ENCODE results near the gene SYNPR. TPM values are rescaled to one million over a fixed set of nuclear protein-coding genes. Genes with fewer than 3 reads are reported as not detected.

The SYNPR gene
- total RNA-seq, 4 donors from 2014 or later = 0.11 to 0.63 (median 0.13) TPM; not detected in 1

DNA sequence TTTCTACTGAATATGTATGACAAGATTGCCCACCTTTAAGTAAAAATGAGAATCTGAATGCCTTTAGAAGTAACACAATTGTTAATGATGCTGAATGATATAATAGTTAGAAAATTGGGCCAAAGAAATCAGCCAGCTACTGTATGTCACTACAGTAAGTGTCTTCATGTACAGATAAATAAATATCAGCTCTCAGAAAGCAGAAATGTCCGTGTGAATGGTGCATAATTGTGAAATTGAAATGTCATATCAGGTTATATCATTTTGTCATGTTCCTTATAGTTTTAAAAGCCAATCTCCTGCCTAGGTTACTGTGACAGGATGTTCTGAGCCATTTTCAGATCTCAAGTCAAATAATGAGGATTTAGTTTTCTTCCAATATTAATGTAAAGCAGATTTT, 283.8 kb downstream of the SYNPR start:
- 50 to 52% methylated on average over 1 of the region's 1 CpG for WGBS, 2 donors
- H3K27me3 ChIP-seq = no peaks in the 10 kb centered on the region
- no peaks in the 10 kb centered on the region for H3K4me1 ChIP-seq
- DNase-seq = no peak
- intact Hi-C loops (cut with DNase I) = no loop called here
- H3K4me3 ChIP-seq (replicated peaks in 1 of 3) = no peak overlapping the region
- TF ChIP-seq POLR2A (IDR thresholded peaks at IDR 0.05) = no peak
- TF ChIP-seq, protein P1, sequence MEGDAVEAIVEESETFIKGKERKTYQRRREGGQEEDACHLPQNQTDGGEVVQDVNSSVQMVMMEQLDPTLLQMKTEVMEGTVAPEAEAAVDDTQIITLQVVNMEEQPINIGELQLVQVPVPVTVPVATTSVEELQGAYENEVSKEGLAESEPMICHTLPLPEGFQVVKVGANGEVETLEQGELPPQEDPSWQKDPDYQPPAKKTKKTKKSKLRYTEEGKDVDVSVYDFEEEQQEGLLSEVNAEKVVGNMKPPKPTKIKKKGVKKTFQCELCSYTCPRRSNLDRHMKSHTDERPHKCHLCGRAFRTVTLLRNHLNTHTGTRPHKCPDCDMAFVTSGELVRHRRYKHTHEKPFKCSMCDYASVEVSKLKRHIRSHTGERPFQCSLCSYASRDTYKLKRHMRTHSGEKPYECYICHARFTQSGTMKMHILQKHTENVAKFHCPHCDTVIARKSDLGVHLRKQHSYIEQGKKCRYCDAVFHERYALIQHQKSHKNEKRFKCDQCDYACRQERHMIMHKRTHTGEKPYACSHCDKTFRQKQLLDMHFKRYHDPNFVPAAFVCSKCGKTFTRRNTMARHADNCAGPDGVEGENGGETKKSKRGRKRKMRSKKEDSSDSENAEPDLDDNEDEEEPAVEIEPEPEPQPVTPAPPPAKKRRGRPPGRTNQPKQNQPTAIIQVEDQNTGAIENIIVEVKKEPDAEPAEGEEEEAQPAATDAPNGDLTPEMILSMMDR (IDR thresholded peaks at IDR 0.05) = no peak
- H3K27ac ChIP-seq = no peak overlapping the region
- no peaks in the 10 kb centered on the region for H3K36me3 ChIP-seq
- H3K9me3 ChIP-seq = no peaks in the 10 kb centered on the region

DNA sequence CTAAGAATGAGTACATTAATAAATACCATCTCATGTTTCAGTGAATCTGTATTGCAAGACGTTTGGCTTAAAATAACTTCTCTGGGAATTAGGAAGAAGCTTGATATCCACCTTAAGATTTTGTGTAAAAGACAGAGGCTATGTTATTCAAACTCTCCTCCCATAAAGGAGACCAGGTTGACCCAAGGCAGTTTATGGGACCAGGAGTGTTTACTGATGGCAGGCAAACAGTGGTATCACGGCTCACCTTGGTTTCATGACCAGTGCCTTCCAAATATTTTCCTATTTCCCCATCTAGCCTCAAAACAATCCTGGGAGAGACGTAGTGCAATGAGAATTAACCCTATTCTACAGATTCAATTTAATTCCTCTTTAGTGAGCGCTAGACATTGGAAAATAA, 284.2 kb downstream of the SYNPR start:
- no peak overlapping the region for H3K27ac ChIP-seq

DNA sequence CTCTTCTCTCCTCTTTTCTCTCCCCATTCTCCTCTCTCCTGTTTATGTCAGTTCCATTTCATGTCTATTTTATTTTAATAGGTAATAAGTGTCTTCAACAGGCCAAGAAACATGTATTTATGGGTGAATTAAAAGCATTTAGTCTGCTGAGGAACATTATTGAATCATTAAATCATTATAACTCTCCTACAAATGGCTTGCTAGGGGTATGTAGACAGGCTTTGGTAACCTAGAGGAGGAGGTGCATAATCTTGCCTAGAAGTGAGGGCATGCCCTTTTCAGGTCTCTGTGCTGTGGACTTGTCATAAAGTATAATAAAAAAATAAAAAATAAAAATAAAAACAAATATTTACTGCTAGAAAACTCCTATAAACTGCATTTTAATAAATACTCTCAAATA, 285.5 kb downstream of the SYNPR start:
- Histone ChIP-seq H3K4me1 (no peaks in the 10 kb centered on the region), H3K36me3 (no peaks in the 10 kb centered on the region), H3K9me3 (no peaks in the 10 kb centered on the region), H3K27ac (no peak overlapping the region), H3K4me3 (replicated peaks in 1 of 3) (no peak overlapping the region), H3K27me3 (no peaks in the 10 kb centered on the region)
- TF ChIP-seq, protein P1 (IDR thresholded peaks at IDR 0.05) = no peak
- no peak for TF ChIP-seq POLR2A (IDR thresholded peaks at IDR 0.05)
- DNase-seq = no peak
- intact Hi-C loops (cut with DNase I) = no loop called here

More for the DNA sequence above, 284.2 kb downstream of the SYNPR start:
- Histone ChIP-seq H3K36me3 (no peaks in the 10 kb centered on the region), H3K4me1 (no peaks in the 10 kb centered on the region), H3K9me3 (no peaks in the 10 kb centered on the region), H3K27me3 (no peaks in the 10 kb centered on the region), H3K4me3 (replicated peaks in 1 of 3) (no peak overlapping the region)
- intact Hi-C loops (cut with DNase I) = no loop called here
- TF ChIP-seq POLR2A (IDR thresholded peaks at IDR 0.05) = no peak
- TF ChIP-seq, protein P1 (IDR thresholded peaks at IDR 0.05) = no peak
- 63 to 65% methylated on average over 4 of the region's 4 CpGs for WGBS, 2 donors
- no peak for DNase-seq

DNA sequence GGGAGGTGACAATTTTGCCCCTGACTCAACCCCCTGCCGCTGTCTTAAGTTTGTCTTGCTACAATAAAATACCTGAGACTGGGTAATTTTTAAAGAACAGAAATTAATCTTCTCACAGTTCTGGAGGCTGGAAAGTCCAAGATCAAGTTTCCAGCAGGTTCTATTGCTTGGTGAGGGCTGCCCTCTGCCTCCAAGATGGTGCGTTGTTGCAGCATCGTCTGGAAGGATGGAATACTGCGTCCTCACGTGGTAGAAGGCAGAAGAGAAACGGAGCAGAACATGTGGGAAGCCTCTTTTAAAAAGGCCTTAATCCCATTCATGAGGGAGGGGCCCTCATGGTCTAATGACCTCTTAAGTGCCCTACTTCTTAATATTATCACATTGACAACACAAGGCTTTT, 287.1 kb downstream of the SYNPR start:
- Histone ChIP-seq H3K4me3 (replicated peaks in 1 of 3) (no peak overlapping the region), H3K27ac (no peak overlapping the region), H3K27me3 (no peaks in the 10 kb centered on the region), H3K4me1 (no peaks in the 10 kb centered on the region), H3K36me3 (no peaks in the 10 kb centered on the region), H3K9me3 (no peaks in the 10 kb centered on the region)
- no peak for DNase-seq
- WGBS, 2 donors = 72 to 73% methylated on average over 6 of the region's 6 CpGs
- intact Hi-C loops (cut with DNase I) = no loop called here
- TF ChIP-seq POLR2A (IDR thresholded peaks at IDR 0.05) = no peak
- TF ChIP-seq, protein P1 (IDR thresholded peaks at IDR 0.05) = no peak

DNA sequence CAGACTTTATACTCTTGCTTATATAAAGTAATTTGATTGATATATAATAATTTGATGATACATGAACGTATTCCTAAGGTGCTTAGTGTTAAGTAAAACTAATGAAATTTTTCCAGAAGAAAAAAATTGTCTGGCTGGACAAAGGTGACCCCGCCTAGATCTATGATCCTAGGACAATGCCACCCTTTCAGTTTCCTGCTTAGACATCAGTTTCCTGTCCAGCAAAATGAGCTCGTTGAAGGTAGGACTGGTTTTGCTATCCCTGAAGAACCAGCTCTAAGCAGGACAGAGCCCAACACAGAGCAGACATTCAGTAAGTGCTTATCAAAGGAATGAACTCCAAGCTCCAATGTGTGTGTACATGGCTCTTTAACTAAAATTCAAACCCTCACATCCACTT, 293.6 kb downstream of the SYNPR start:
- TF ChIP-seq, protein P1 (IDR thresholded peaks at IDR 0.05) = no peak
- TF ChIP-seq POLR2A (IDR thresholded peaks at IDR 0.05) = no peak
- Histone ChIP-seq H3K27ac (no peak overlapping the region), H3K36me3 (no peaks in the 10 kb centered on the region), H3K27me3 (no peaks in the 10 kb centered on the region), H3K4me1 (no peaks in the 10 kb centered on the region), H3K4me3 (replicated peaks in 1 of 3) (no peak overlapping the region), H3K9me3 (no peaks in the 10 kb centered on the region)
- DNase-seq = no peak
- WGBS, 2 donors = 55 to 68% methylated on average over 3 of the region's 3 CpGs
- intact Hi-C loops (cut with DNase I) = no loop called here
